Measurements from ENCODE around the gene LCORL.

DNA sequence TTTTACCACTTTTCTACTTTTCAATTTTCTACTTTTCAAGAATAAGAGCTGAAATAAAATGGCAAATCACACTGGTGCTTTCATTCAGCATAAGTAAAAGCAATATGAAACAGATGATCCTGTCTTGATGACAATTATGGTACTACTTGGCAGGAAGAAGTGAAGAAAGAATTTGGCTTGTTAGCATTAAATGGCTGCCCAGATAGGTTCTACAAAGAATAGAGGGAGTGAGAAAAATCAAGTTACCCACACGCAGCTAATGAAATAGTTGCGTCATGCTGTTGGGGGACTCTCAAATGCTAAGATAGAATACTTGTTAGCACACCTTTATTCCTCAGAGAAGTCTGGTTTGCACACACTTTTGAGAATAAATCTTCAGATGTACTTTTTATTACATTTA is 12.5 kb upstream of the LCORL start:
- TF ChIP-seq, protein P1, sequence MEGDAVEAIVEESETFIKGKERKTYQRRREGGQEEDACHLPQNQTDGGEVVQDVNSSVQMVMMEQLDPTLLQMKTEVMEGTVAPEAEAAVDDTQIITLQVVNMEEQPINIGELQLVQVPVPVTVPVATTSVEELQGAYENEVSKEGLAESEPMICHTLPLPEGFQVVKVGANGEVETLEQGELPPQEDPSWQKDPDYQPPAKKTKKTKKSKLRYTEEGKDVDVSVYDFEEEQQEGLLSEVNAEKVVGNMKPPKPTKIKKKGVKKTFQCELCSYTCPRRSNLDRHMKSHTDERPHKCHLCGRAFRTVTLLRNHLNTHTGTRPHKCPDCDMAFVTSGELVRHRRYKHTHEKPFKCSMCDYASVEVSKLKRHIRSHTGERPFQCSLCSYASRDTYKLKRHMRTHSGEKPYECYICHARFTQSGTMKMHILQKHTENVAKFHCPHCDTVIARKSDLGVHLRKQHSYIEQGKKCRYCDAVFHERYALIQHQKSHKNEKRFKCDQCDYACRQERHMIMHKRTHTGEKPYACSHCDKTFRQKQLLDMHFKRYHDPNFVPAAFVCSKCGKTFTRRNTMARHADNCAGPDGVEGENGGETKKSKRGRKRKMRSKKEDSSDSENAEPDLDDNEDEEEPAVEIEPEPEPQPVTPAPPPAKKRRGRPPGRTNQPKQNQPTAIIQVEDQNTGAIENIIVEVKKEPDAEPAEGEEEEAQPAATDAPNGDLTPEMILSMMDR (IDR thresholded peaks at IDR 0.05; ENCODE audit: insufficient read depth, low read depth, low read length), result no peak
- TF ChIP-seq EZH2 (IDR thresholded peaks at IDR 0.05; ENCODE audit: insufficient read depth, low read length), result no peak
